HFF-Myc (cell line): ENCODE measurements around the gene RASIP1.
"Not testable (repeated sequence)": the region's sequence is repeated elsewhere in the genome, so short reads cannot be mapped to it uniquely, and the experiment has no call there.

Experiments used
- DNase-seq: peaks from one replicate; pipeline ENCODE4 v3.0.0-alpha.2; 2011; ENCODE audit warnings: low read depth; ENCODE audit errors: extremely low read depth
- H3K4me3 ChIP-seq: replicated peaks from 2 replicates; pipeline ENCODE4 v1.5.1; 2011; ENCODE audit warnings: low read depth, mild to moderate bottlenecking, control low read depth, low read length
- CTCF ChIP-seq: IDR thresholded peaks from 2 replicates; pipeline ENCODE4 v1.5.1; 2012; ENCODE audit warnings: mild to moderate bottlenecking, low read depth, low read length, control low read depth; ENCODE audit errors: missing control alignments

The RASIP1 gene

DNA sequence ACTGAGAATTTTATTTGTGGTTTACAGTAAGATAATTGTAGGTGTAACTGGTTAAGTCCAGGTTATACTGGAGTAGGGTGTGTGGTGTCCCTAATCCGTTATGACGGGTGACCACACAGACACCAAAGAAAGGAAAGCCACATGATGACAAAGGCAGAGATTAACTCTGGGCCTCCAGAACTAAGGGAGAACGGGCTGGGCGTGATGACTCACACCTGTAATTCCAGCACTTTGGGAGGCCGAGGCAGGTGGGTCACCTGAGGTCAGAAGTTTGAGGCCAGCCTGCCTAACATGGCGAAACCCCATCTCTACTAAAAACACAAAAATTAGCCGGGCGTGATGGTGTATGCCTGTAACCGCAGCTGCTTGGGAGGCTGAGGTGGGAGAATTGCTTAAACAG is 54.8 kb downstream of the RASIP1 start:
- H3K4me3 ChIP-seq, result no peak overlapping the region
- no peak for DNase-seq
- no peak for TF ChIP-seq CTCF

GRCh38 chr19:48683349-48683748 is 57.1 kb downstream of the RASIP1 start:
- DNase-seq, result no peak
- TF ChIP-seq CTCF, result no peak
- H3K4me3 ChIP-seq, result no peak overlapping the region

DNA sequence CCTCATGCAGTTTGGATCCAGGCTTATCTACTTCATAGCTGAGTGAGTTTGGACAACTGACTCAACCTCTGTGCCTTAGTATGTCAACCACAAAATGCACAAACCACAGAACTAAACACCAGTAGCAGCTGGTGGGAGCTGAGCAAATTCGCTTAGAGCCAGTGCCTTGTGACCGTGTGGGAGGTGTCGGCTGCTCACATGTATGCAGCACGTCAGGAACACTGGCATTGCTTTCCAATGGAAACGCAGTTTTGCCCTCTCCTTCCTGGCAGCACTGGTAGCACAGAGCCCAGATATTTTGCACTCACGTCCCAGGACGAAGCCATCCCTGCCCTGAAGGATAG is 59.3 kb downstream of the RASIP1 start:
- no peak for TF ChIP-seq CTCF
- DNase-seq, result no peak
- H3K4me3 ChIP-seq, result no peak overlapping the region

DNA sequence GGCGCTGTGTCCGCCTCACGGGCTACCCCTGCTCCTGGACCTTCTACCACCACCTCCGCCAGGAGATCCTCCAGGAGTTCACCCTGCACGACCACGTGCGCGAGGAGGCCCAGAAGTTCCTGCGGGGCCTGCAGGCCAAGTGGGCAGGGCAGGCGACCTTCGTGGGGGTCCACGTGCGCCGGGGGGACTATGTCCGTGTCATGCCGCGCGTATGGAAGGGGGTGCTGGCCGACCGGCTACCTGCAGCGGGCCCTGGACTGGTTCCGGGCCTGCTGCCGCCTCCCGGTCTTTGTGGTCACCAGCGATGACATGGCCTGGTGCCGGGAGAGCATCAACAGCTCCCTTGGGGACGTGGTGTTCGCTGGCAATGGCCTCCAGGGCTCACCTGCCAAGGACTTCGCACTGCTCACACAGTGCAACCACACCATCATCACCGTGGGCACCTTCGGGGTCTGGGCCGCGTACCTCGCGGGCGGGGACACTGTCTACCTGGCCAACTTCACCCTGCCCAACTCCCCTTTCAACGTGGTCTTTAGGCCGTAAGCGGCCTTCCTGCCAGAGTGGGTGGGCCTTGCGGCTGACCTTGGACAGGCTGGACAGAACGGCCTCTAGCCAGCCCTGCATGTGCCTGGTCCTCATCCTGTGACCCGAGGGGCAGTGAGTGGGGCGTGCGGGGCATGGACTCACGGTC is 59.8 kb downstream of the RASIP1 start:
- no peak overlapping the region for H3K4me3 ChIP-seq
- TF ChIP-seq CTCF, result no peak
- no peak for DNase-seq

DNA sequence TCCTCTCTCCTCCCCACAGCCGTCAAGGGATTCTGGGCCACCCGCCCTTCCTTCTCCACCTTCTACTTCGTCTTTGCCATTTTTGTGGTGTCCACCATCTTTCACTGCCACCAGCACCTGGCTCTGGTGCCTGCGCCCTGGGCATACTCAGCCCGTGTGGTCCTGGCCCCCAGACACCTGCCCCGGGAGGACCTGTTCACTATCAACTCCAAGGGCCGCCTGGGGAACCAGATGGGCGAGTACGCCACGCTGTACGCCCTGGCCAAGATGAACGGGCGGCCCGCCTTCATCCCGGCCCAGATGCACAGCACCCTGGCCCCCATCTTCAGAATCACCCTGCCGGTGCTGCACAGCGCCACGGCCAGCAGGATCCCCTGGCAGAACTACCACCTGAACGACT is 60.4 kb downstream of the RASIP1 start:
- not testable (repeated sequence) for DNase-seq, H3K4me3 ChIP-seq

- no peak for DNase-seq
- no peak overlapping the region for H3K4me3 ChIP-seq
- TF ChIP-seq CTCF, result no peak
Measured at GRCh38 chr19:48678201-48678600, 62.2 kb downstream of the RASIP1 start.

DNA sequence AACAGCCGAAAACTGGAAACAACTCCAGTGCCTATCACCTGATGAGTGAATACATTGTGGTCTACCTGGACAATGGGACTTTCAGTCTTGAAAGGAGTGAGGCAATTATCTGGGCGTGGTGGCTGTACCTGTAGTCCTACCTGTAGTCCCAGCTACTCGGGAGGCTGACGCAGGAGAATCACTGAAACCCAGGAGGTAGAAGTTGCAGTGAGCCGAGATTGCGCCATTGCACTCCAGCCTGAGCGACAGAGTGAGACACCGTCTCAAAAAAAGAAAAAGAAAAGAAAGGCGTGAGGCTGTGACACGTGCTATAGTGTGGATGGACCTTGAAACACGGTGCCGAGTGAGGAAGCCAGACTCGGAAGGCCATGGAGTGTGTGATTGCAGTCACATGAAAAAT is 63.5 kb downstream of the RASIP1 start:
- DNase-seq, result no peak
- H3K4me3 ChIP-seq, result no peak overlapping the region
- TF ChIP-seq CTCF, result no peak
